GM12891 (cell line): ENCODE measurements around the gene ABCD4.

Experiments
- POLR2A ChIP-seq: IDR thresholded peaks from 2 replicates; pipeline ENCODE4 v1.6.1; 2011; ENCODE audit warnings: low read depth, low read length, control low read depth
- POLR2AphosphoS5 ChIP-seq: IDR thresholded peaks from 2 replicates; pipeline ENCODE4 v1.6.1; 2011; ENCODE audit warnings: low read depth, low read length, control low read depth
- TAF1 ChIP-seq: IDR thresholded peaks from 2 replicates; pipeline ENCODE4 v1.6.1; 2011; ENCODE audit warnings: low read depth, low read length, control low read depth

GRCh38 chr14:74239848-74240793 lies 62.6 kb downstream of the ABCD4 start:
- TF ChIP-seq POLR2AphosphoS5 (no peak), POLR2A (no peak), TAF1 (no peak)
